Measurements from ENCODE around the gene SCARB1. TPM values are rescaled to one million over a fixed set of nuclear protein-coding genes. Genes with fewer than 3 reads are reported as not detected.

Gene SCARB1
- total and polyA plus RNA-seq, 2 donors (not counting 1 experiment from before 2014, with no cell fraction given) = 14.7 to 32.5 TPM

- DNase-seq (ENCODE audit: low read depth in 2 of 2) = peak; percentile 17 to 48
- Histone ChIP-seq H3K27ac (ENCODE audit: insufficient read depth, low read length) (no peak overlapping the region), H3K4me1 (ENCODE audit: control insufficient read depth, extremely low read depth, insufficient read depth, low read length) (peaks cover 10% of the 10 kb centered on the region), H4K20me1 (ENCODE audit: control insufficient read depth, extremely low read depth, insufficient read depth, low read length) (no peaks in the 10 kb centered on the region), H3K4me2 (ENCODE audit: extremely low read depth, insufficient read depth, low read length) (peak overlapping the region; percentile 62), H3K9ac (ENCODE audit: insufficient read depth, low read length) (no peak overlapping the region), H3K79me2 (ENCODE audit: control insufficient read depth, insufficient read depth, low read length) (no peaks in the 10 kb centered on the region), H3K9me3 (ENCODE audit: control insufficient read depth, insufficient read depth, low read depth, low read length) (no peaks in the 10 kb centered on the region), H3K4me3 (replicated peaks in 1 of 4; ENCODE audit: control extremely low read depth in 1 of 4, insufficient read depth in 1 of 4, low read depth in 3 of 4, low read length in 4 of 4) (peak overlapping the region in 3 of 4 experiments; percentile 1 to 32 (median 7)), H3K27me3 (ENCODE audit: control insufficient read depth, insufficient read depth, low read length) (no peaks in the 10 kb centered on the region), H2AFZ (ENCODE audit: low read length) (peak overlapping the region; percentile 21), H3K36me3 (ENCODE audit: control insufficient read depth, insufficient read depth, low read length) (no peaks in the 10 kb centered on the region)
- TF ChIP-seq CTCF (conservative IDR thresholded peaks at IDR 0.05 in 1 of 2, IDR thresholded peaks at IDR 0.05 in 1 of 2; ENCODE audit: low read depth in 1 of 2, low read length in 2 of 2) = peak; percentile 58 to 63
- TF ChIP-seq EZH2 (IDR thresholded peaks at IDR 0.05; ENCODE audit: low read length, missing control alignments) = no peak
Observed at GRCh38 chr12:124898200-124898922, 34.7 kb upstream of the SCARB1 start.

DNA sequence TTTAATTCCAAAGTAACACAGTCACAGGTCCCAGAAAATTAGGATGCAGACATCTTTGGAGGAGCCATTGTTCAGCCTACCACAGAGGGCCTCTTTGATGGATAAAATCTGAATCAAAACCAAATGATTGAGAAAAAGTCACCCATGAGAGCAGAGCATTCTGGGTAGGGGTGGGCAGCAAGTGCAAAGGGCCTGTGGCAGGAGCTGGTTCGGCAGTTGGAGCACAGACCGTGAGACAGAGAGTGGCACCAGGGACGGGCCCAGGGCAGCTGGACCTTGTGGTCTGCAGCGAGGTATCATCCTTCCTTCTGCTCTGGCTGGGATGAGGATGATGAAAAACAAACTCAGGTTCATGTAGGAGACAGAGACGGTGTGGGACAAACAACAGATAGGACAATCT is 32.8 kb upstream of the SCARB1 start:
- DNase-seq (ENCODE audit: low read depth in 2 of 2) = no peak
- Histone ChIP-seq H4K20me1 (ENCODE audit: control insufficient read depth, extremely low read depth, insufficient read depth, low read length) (no peaks in the 10 kb centered on the region), H3K27ac (ENCODE audit: insufficient read depth, low read length) (no peak overlapping the region), H2AFZ (ENCODE audit: low read length) (no peak overlapping the region), H3K4me3 (replicated peaks in 1 of 4; ENCODE audit: control extremely low read depth in 1 of 4, insufficient read depth in 1 of 4, low read depth in 3 of 4, low read length in 4 of 4) (no peak overlapping the region), H3K9ac (ENCODE audit: insufficient read depth, low read length) (no peak overlapping the region), H3K4me1 (ENCODE audit: control insufficient read depth, extremely low read depth, insufficient read depth, low read length) (peaks cover 10% of the 10 kb centered on the region), H3K4me2 (ENCODE audit: extremely low read depth, insufficient read depth, low read length) (no peak overlapping the region), H3K27me3 (ENCODE audit: control insufficient read depth, insufficient read depth, low read length) (no peaks in the 10 kb centered on the region), H3K9me3 (ENCODE audit: control insufficient read depth, insufficient read depth, low read depth, low read length) (no peaks in the 10 kb centered on the region), H3K36me3 (ENCODE audit: control insufficient read depth, insufficient read depth, low read length) (no peaks in the 10 kb centered on the region), H3K79me2 (ENCODE audit: control insufficient read depth, insufficient read depth, low read length) (no peaks in the 10 kb centered on the region)
- TF ChIP-seq CTCF (conservative IDR thresholded peaks at IDR 0.05 in 1 of 2, IDR thresholded peaks at IDR 0.05 in 1 of 2; ENCODE audit: low read depth in 1 of 2, low read length in 2 of 2) = no peak
- TF ChIP-seq EZH2 (IDR thresholded peaks at IDR 0.05; ENCODE audit: low read length, missing control alignments) = no peak

DNA sequence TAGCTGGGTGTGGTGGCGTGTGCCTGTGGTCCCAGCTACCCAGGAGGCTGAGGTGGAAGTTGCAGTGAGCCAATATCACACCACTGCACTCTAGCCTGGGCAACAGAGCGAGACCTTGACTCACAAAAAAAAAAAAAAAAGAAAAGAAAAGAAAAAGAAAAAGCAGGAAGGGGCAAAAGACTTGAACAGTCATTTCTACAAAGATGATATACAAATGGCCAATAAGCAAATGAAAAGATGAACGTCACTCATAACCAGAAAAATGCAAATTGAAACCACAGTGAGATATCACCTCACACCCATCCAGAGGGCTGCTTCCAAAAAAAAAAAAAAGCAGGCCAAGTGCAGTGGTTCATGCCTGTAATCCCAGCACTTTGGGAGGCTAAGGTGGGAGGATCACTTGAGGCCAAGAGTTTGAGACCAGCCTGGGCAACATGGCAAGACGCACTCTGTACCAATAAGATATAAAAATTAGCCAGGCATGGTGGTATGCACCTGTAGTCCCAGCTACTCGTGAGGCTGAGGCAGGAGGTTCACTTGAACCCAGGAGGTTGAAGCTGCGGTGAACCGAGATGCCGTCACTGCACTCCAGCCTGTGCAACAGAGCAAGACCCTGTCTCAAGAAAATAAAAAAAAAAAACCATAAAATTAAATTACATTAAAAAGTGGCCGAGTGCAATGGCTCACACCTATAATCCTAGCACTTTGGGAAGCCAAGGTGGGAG is 30.3 kb upstream of the SCARB1 start:
- H3K9me3 ChIP-seq (ENCODE audit: control insufficient read depth, insufficient read depth, low read depth, low read length) = no peaks in the 10 kb centered on the region
- no peak overlapping the region for H3K4me2 ChIP-seq (ENCODE audit: extremely low read depth, insufficient read depth, low read length)
- no peak for DNase-seq (ENCODE audit: low read depth in 2 of 2)
- no peak overlapping the region for H2AFZ ChIP-seq (ENCODE audit: low read length)
- no peaks in the 10 kb centered on the region for H3K36me3 ChIP-seq (ENCODE audit: control insufficient read depth, insufficient read depth, low read length)
- no peak overlapping the region for H3K4me3 ChIP-seq (replicated peaks in 1 of 4; ENCODE audit: control extremely low read depth in 1 of 4, insufficient read depth in 1 of 4, low read depth in 3 of 4, low read length in 4 of 4)
- no peaks in the 10 kb centered on the region for H4K20me1 ChIP-seq (ENCODE audit: control insufficient read depth, extremely low read depth, insufficient read depth, low read length)
- H3K27ac ChIP-seq (ENCODE audit: insufficient read depth, low read length) = no peak overlapping the region
- no peaks in the 10 kb centered on the region for H3K79me2 ChIP-seq (ENCODE audit: control insufficient read depth, insufficient read depth, low read length)
- no peak overlapping the region for H3K9ac ChIP-seq (ENCODE audit: insufficient read depth, low read length)
- H3K4me1 ChIP-seq (ENCODE audit: control insufficient read depth, extremely low read depth, insufficient read depth, low read length) = peaks cover 8% of the 10 kb centered on the region
- H3K27me3 ChIP-seq (ENCODE audit: control insufficient read depth, insufficient read depth, low read length) = no peaks in the 10 kb centered on the region
- TF ChIP-seq EZH2 (IDR thresholded peaks at IDR 0.05; ENCODE audit: low read length, missing control alignments) (no peak), CTCF (conservative IDR thresholded peaks at IDR 0.05 in 1 of 2, IDR thresholded peaks at IDR 0.05 in 1 of 2; ENCODE audit: low read depth in 1 of 2, low read length in 2 of 2) (no peak)
